ENCODE results near the gene ZBTB40. TPM values are rescaled to one million over a fixed set of nuclear protein-coding genes. Genes with fewer than 3 reads are reported as not detected.

The ZBTB40 gene
- total RNA-seq, 1 experiment from 2014 or later = 19.5 TPM

DNA sequence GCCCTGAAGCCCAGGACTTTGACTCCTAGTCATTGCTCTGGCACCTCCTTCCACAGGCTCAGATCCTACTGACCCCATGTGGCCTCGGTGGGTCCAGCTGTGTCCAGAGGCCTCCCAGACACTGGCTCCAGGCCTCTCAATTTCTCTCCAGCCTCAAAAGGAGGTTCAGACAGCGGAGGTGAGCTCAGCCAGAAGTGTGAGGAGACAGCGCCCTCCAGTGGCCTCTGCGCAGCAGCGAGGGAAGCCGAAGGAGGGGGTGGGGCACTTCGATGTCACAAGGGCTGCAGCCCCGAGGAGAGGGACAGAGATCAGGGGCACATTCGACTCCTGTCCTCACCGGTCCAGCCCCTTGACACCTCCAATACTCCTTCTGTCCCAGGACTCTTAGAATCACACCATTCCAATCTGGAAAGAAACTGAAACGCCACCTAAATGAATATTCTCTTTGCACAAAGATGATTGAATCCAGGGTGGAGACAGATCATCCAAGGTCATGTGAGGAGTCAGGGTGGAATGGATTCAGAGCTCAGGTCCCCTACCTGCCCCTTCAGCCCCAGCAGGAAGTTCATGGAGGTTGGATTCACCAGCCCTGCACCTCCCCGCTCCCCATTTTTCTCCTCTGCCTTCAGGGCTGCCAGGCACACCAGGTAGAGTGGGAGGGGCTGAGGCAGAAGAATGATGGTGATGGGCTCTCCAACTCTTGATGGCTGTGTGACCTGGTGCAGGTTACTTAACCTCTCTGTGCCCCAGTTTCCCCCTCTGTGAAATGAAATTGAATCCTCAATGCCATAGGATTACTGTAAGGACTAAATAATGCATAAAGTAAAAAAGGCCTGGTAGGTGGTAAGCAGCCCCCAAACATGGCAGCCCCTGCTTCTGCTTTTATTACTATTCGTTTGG is 34.8 kb upstream of the ZBTB40 start:
- Histone ChIP-seq H3K27ac (ENCODE audit: low read depth, low read length) (no peak overlapping the region), H3K9me2 (ENCODE audit: insufficient read depth) (no peaks in the 10 kb centered on the region), H3K4me3 (replicated peaks in 1 of 2; ENCODE audit: low read depth in 1 of 2, low read length in 2 of 2) (no peak overlapping the region), H3K4me1 (ENCODE audit: control insufficient read depth in 1 of 2, insufficient read depth in 2 of 2, low read length in 2 of 2) (peaks cover 16 to 38% of the 10 kb centered on the region in 2 experiments), H3K4me2 (ENCODE audit: low read length) (peak overlapping the region; percentile 57), H4K20me1 (ENCODE audit: insufficient read depth) (no peaks in the 10 kb centered on the region), H3K27me3 (ENCODE audit: insufficient read depth, low read length) (no peaks in the 10 kb centered on the region), H3K9me3 (ENCODE audit: control insufficient read depth in 1 of 2, insufficient read depth in 1 of 2, low read depth in 1 of 2, low read length in 2 of 2) (no peaks in the 10 kb centered on the region), H3K79me2 (ENCODE audit: insufficient read depth, low read length) (no peaks in the 10 kb centered on the region), H2AFZ (ENCODE audit: low read depth, low read length, poor library complexity, severe bottlenecking) (peak overlapping the region; percentile 40), H3K36me3 (ENCODE audit: control insufficient read depth in 1 of 2, insufficient read depth in 2 of 2, low read length in 2 of 2) (no peaks in the 10 kb centered on the region), H3K9ac (ENCODE audit: low read length) (no peak overlapping the region)
- no TSS peak for BruUV-seq (replicated peaks)
- ChIA-PET CTCF (interaction anchor here (0.8 to 2.9 kb wide), 15 partner anchors 9 to 1048 kb away, joined by 3 to 17 read pairs (median 4); partner anchors contain the start of gene WNT4), POLR2A (no interaction called here), RAD21 (ENCODE audit: low non-redundant PET in 1 of 2, low total read pairs in 2 of 2, uncharacterized antibody in 2 of 2, unreplicated experiment in 2 of 2) (interaction anchor here (0.6 to 1.3 kb wide), 5 partner anchors 151 to 1046 kb away, joined by 3 to 5 read pairs (median 3); no protein-coding TSS in a partner anchor)
- intact Hi-C loops (cut with micrococcal nuclease) = loop anchor here (1.0 to 5.0 kb wide), 6 partner anchors 285 to 1046 kb away; no protein-coding TSS in a partner anchor
- TF ChIP-seq CBX3 (IDR thresholded peaks at IDR 0.05; ENCODE audit: low read depth) = 0 out of 2 replicates have a peak, but pooled peaks have one; percentile 7
- TF ChIP-seq EZH2 (IDR thresholded peaks at IDR 0.05) = no peak
- TF ChIP-seq ZFX (IDR thresholded peaks at IDR 0.05) = 0 out of 2 replicates have a peak, but pooled peaks have one; percentile 30
- TF ChIP-seq RAD21 (IDR thresholded peaks at IDR 0.05; ENCODE audit: low read depth) = peak; percentile 98
- TF ChIP-seq, protein P1, sequence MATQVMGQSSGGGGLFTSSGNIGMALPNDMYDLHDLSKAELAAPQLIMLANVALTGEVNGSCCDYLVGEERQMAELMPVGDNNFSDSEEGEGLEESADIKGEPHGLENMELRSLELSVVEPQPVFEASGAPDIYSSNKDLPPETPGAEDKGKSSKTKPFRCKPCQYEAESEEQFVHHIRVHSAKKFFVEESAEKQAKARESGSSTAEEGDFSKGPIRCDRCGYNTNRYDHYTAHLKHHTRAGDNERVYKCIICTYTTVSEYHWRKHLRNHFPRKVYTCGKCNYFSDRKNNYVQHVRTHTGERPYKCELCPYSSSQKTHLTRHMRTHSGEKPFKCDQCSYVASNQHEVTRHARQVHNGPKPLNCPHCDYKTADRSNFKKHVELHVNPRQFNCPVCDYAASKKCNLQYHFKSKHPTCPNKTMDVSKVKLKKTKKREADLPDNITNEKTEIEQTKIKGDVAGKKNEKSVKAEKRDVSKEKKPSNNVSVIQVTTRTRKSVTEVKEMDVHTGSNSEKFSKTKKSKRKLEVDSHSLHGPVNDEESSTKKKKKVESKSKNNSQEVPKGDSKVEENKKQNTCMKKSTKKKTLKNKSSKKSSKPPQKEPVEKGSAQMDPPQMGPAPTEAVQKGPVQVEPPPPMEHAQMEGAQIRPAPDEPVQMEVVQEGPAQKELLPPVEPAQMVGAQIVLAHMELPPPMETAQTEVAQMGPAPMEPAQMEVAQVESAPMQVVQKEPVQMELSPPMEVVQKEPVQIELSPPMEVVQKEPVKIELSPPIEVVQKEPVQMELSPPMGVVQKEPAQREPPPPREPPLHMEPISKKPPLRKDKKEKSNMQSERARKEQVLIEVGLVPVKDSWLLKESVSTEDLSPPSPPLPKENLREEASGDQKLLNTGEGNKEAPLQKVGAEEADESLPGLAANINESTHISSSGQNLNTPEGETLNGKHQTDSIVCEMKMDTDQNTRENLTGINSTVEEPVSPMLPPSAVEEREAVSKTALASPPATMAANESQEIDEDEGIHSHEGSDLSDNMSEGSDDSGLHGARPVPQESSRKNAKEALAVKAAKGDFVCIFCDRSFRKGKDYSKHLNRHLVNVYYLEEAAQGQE (IDR thresholded peaks at IDR 0.05; ENCODE audit: low read depth) = no peak
- TF ChIP-seq, protein P2, sequence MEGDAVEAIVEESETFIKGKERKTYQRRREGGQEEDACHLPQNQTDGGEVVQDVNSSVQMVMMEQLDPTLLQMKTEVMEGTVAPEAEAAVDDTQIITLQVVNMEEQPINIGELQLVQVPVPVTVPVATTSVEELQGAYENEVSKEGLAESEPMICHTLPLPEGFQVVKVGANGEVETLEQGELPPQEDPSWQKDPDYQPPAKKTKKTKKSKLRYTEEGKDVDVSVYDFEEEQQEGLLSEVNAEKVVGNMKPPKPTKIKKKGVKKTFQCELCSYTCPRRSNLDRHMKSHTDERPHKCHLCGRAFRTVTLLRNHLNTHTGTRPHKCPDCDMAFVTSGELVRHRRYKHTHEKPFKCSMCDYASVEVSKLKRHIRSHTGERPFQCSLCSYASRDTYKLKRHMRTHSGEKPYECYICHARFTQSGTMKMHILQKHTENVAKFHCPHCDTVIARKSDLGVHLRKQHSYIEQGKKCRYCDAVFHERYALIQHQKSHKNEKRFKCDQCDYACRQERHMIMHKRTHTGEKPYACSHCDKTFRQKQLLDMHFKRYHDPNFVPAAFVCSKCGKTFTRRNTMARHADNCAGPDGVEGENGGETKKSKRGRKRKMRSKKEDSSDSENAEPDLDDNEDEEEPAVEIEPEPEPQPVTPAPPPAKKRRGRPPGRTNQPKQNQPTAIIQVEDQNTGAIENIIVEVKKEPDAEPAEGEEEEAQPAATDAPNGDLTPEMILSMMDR (IDR thresholded peaks at IDR 0.05 in 2 of 3, conservative IDR thresholded peaks at IDR 0.05 in 1 of 3; ENCODE audit: borderline replicate concordance in 1 of 3, insufficient read depth in 1 of 3, low read depth in 2 of 3, low read length in 2 of 3) = peak; percentile 88 to 97 (median 96)
- no peak for TF ChIP-seq EGR1 (IDR thresholded peaks at IDR 0.05; ENCODE audit: low read depth)
- peak; percentile 61 for DNase-seq (ENCODE audit: low read depth, low spot score)
- ATAC-seq = peak; percentile 78

All from HCT116 (cell line).